Parathyroid adenoma (tissue), 2 donors: Measurements from ENCODE around the gene DNMT1.

ENCODE experiments used
- H2AFZ ChIP-seq: fragments of 300-600 bp; sonication (generic); one replicate; pipeline ENCODE4 v1.7.0; 2017; ENCODE audit warnings: antibody characterized with exemption, mild to moderate bottlenecking
- H3K27ac ChIP-seq: fragments of 300-600 bp; sonication (generic); one replicate; pipeline ENCODE4 v1.7.0; 2017
- H3K27me3 ChIP-seq: fragments of 300-600 bp; sonication (generic); one replicate; pipeline ENCODE4 v1.7.0; 2017; ENCODE audit warnings: low read length; ENCODE audit not compliant: control insufficient read depth, insufficient read depth
- H3K36me3 ChIP-seq: fragments of 300-600 bp; sonication (generic); one replicate; pipeline ENCODE4 v1.7.0; 2017; ENCODE audit warnings: low read length; ENCODE audit not compliant: control insufficient read depth, insufficient read depth
- H3K4me1 ChIP-seq: fragments of 300-600 bp; sonication (generic); one replicate; pipeline ENCODE4 v1.7.0; 2017; ENCODE audit warnings: control low read depth
- H3K4me2 ChIP-seq: fragments of 300-600 bp; sonication (generic); one replicate; pipeline ENCODE4 v1.7.0; 2017; ENCODE audit warnings: low read length
- H3K4me3 ChIP-seq: fragments of 300-600 bp; sonication (generic); one replicate; pipeline ENCODE4 v1.7.0; 2017; ENCODE audit warnings: low read depth, low read length
- H3K79me2 ChIP-seq: fragments of 300-600 bp; sonication (generic); one replicate; pipeline ENCODE4 v1.7.0; 2017; ENCODE audit warnings: control low read depth
- H3K9ac ChIP-seq: fragments of 300-600 bp; sonication (generic); one replicate; pipeline ENCODE4 v1.7.0; 2017; ENCODE audit warnings: mild to moderate bottlenecking
- H3K9me3 ChIP-seq: fragments of 300-600 bp; sonication (generic); one replicate; pipeline ENCODE4 v1.7.0; 2017; ENCODE audit warnings: low read length; ENCODE audit not compliant: control insufficient read depth
- CTCF ChIP-seq: fragments of 300-600 bp; sonication (generic); IDR thresholded peaks from one replicate; pipeline ENCODE4 v1.7.0; 2017; ENCODE audit warnings: antibody characterized with exemption, mild to moderate bottlenecking
- donor health status: primary hyperparathyroidism.

DNMT1 gene

DNA sequence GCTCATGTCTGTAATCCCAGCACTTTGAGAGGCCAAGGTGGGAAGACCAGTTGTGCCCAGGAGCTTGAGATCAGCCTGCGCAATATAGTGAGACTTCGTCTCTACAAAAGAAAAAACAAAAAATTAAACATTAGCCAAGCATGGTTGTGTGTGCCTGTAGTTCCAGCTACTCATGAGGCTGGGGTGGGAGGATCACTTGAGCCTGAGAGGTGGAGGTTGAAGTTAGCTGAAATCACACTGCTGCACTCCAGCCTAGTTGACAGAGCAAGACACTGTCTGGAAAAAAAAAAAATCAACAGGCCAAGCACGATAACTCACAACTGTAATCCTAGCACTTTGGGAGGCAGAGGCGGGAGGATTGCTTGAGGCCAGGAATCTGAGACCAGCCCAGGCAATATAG, 40.2 kb upstream of the DNMT1 start:
- H3K36me3 ChIP-seq: no peaks in the 10 kb centered on the region
- no peak overlapping the region for H3K9ac ChIP-seq
- no peak overlapping the region for H2AFZ ChIP-seq
- TF ChIP-seq CTCF: no peak
- no peaks in the 10 kb centered on the region for H3K79me2 ChIP-seq
- no peak overlapping the region for H3K4me2 ChIP-seq
- H3K4me1 ChIP-seq: peaks cover 7% of the 10 kb centered on the region
- no peaks in the 10 kb centered on the region for H3K27me3 ChIP-seq
- no peak overlapping the region for H3K4me3 ChIP-seq
- no peak overlapping the region for H3K27ac ChIP-seq
- no peaks in the 10 kb centered on the region for H3K9me3 ChIP-seq

- H3K79me2 ChIP-seq: no peaks in the 10 kb centered on the region
- no peak overlapping the region for H2AFZ ChIP-seq
- H3K4me3 ChIP-seq: no peak overlapping the region
- no peak overlapping the region for H3K27ac ChIP-seq
- no peak for TF ChIP-seq CTCF
- H3K27me3 ChIP-seq: no peaks in the 10 kb centered on the region
- H3K9ac ChIP-seq: no peak overlapping the region
- no peak overlapping the region for H3K4me2 ChIP-seq
- no peaks in the 10 kb centered on the region for H3K9me3 ChIP-seq
- H3K4me1 ChIP-seq: peaks cover 11% of the 10 kb centered on the region
- H3K36me3 ChIP-seq: no peaks in the 10 kb centered on the region
Measured at GRCh38 chr19:10233946-10234345, 39.2 kb upstream of the DNMT1 start.

DNA sequence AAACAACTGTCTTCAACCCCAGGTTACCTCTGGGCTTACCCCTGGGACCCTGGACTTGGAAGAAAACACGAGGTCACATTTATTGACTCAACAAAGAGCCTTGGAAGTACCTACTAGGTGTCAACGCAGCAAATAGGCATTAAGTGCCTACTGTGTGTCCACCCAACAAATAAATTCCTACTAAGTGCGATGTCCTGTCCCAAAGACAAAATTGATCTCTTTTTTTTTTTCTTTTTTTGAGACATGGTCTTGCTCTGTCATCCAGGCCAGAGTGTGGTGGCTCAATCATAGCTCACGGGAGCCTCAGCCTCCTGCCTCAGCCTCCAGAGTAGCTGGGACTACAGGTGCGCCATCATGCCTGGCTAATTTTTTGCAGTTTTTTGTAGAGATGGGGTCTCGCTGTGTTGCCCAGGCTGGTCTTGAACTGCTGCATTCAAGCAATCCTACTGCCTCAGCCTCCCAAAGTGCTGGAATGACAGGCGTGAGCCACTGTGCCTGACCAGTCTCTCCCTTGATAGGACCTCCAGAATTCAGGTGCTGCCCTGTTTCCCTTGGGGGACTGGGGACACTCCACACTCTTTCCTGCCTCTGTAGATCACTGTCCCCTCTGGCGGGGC, 37.0 kb upstream of the DNMT1 start:
- Histone ChIP-seq H3K36me3 (no peaks in the 10 kb centered on the region), H3K9me3 (no peaks in the 10 kb centered on the region), H3K27ac (peak overlapping the region; percentile 52), H3K27me3 (no peaks in the 10 kb centered on the region), H3K4me1 (peaks cover 11% of the 10 kb centered on the region), H3K4me3 (peak overlapping the region; percentile 90), H2AFZ (peak overlapping the region; percentile 92), H3K4me2 (peak overlapping the region; percentile 91), H3K9ac (no peak overlapping the region), H3K79me2 (no peaks in the 10 kb centered on the region)
- no peak for TF ChIP-seq CTCF

DNA sequence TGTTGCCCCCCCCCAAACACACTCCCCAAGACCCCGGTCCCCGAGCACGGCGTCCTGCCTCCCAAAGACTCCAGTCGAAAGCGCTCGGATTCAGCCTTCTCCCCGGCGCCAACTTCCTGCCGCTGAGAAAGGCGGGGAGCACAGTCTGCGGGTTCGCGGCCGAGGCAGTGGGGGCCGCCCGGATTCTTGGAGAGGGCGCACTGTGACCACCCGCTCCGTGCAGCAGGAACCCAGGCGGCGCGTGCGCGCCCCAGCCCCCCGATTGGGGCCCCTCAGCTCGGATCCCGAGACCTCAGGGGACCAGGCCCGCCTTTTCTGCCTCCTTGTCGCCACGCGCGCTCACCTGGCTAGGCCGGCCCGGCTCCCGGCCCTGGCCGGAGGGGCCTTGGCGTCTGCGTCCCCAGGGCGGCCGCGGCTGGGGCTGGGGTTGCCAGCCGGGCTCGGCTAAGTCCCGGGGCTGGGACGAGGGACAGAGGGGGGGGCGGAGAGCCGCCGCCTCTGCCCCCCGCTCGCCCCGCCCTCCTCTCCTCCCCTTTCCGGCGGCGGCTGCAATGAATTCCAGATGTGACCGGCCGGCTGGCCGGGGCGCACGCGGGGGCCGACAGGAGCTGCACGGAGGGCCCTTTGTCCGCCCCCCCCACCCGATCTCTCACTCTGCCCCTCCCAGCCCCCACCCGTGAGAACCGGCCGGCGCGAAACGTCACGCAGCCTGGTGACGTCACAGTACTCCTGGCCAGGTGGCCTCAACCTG, 36.3 kb upstream of the DNMT1 start, which contains the start of gene S1PR2:
S1PR2 (minus strand) TSS at position 471 of the 751 bp plus-strand sequence. CDS start 6,426 bp downstream, outside the sequence.
- H3K4me1 ChIP-seq: peaks cover 11% of the 10 kb centered on the region
- peak within 1 kb of the TSS; percentile 78 for H3K9ac ChIP-seq
- peak within 1 kb of the TSS; percentile 91 for H3K4me2 ChIP-seq
- no peak for TF ChIP-seq CTCF
- H3K9me3 ChIP-seq: no peaks in the 10 kb centered on the region
- no peaks in the 10 kb centered on the region for H3K27me3 ChIP-seq
- peak within 1 kb of the TSS; percentile 90 for H3K4me3 ChIP-seq
- no peaks in the 10 kb centered on the region for H3K79me2 ChIP-seq
- H3K36me3 ChIP-seq: no peaks in the 10 kb centered on the region
- H2AFZ ChIP-seq: peak within 1 kb of the TSS; percentile 92
- H3K27ac ChIP-seq: peak within 1 kb of the TSS; percentile 52
